Lung microvascular endothelial cell (primary cell): ENCODE data around the gene PTPRG. TPM values are rescaled to one million over a fixed set of nuclear protein-coding genes. Genes with fewer than 3 reads are reported as not detected.
A peak's percentile ranks its signal among the peaks of the same experiment; 100 is the strongest.

Source experiments
- DNase-seq, 2 donors: peaks; one replicate each; pipeline versions ENCODE4 v3.0.0 to v3.0.0-alpha.2; 2010; ENCODE audit warnings: low read depth in 2 of 2
- total RNA-seq: library from RNA; depleted of rRNA; stranded (reverse); fragments of >200 nt; gene quantifications from 2 replicates; pipeline ENCODE4 v1.2.1, GENCODE V29; 2014

The PTPRG gene
- total RNA-seq, 1 donor from 2014 or later: 5.8 TPM

GRCh38 chr3:61562721-61563312 lies 1.4 kb downstream of the PTPRG start:
- DNase-seq: peak; percentile 5 to 52

- peak in 1 of 2 donors; percentile 22 for DNase-seq
Observed at GRCh38 chr3:61563313-61564271, 2.2 kb downstream of the PTPRG start.

GRCh38 chr3:61564395-61565059 lies 3.2 kb downstream of the PTPRG start:
- peak; percentile 40 to 81 for DNase-seq

GRCh38 chr3:61565569-61565968 lies 4.2 kb downstream of the PTPRG start:
- peak in 1 of 2 donors; percentile 29 for DNase-seq

GRCh38 chr3:61568127-61568526 lies 6.8 kb downstream of the PTPRG start:
- DNase-seq: no peak

- DNase-seq: no peak
Observed at GRCh38 chr3:61569856-61570580, 8.6 kb downstream of the PTPRG start.

- DNase-seq: no peak
Observed at GRCh38 chr3:61570813-61571212, 9.4 kb downstream of the PTPRG start.

- DNase-seq: peak in 1 of 2 donors; percentile 34
Observed at GRCh38 chr3:61571516-61572336, 10.4 kb downstream of the PTPRG start.

GRCh38 chr3:61572879-61573278 lies 11.5 kb downstream of the PTPRG start:
- DNase-seq: no peak

GRCh38 chr3:61573441-61573840 lies 12.1 kb downstream of the PTPRG start:
- DNase-seq: no peak

- DNase-seq: peak in 1 of 2 donors; percentile 46
Observed at GRCh38 chr3:61574854-61575253, 13.5 kb downstream of the PTPRG start.

- no peak for DNase-seq
Observed at GRCh38 chr3:61575893-61576292, 14.5 kb downstream of the PTPRG start.

- no peak for DNase-seq
Observed at GRCh38 chr3:61577760-61578159, 16.4 kb downstream of the PTPRG start.

GRCh38 chr3:61578667-61579367 lies 17.4 kb downstream of the PTPRG start:
- peak in 1 of 2 donors; percentile 39 for DNase-seq

- DNase-seq: no peak
Observed at GRCh38 chr3:61579685-61580084, 18.3 kb downstream of the PTPRG start.

GRCh38 chr3:61580982-61581643 lies 19.7 kb downstream of the PTPRG start:
- no peak for DNase-seq

- no peak for DNase-seq
Observed at GRCh38 chr3:61582287-61582686, 20.9 kb downstream of the PTPRG start.

- no peak for DNase-seq
Observed at GRCh38 chr3:61582846-61583245, 21.5 kb downstream of the PTPRG start.
